ENCODE data around the gene CDKN1B.

Gene CDKN1B

DNA sequence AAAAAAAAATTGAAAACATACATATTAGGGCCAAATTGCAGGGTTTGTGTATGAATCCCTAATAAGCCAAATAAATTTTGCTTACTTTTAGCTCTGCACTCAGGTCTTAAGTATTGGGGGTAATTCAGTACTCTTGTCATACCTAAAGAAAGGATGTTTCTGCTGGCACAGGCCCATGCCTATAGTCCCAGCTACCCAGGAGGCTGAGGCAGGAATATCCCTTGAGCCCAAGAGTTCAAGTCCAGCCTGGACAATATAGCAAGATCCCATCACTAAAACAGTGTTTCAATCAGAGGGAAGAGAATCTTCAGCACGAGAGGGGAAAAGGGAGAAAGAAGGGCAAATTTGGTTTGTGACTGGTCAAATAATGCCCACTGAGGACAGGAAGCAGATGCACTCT lies 17.8 kb upstream of the CDKN1B start:
- Histone ChIP-seq H3K4me3 (ENCODE audit: low read length, poor library complexity, severe bottlenecking) (no peak overlapping the region), H3K79me2 (ENCODE audit: insufficient read depth, low read length) (peaks cover 20% of the 10 kb centered on the region; the same call in 1 of the 2 replicates), H3K9me2 (replicated peaks; ENCODE audit: low read depth, low read length) (no peaks in the 10 kb centered on the region), H3F3A (ENCODE audit: low read depth) (no peaks in the 10 kb centered on the region), H3K9ac (ENCODE audit: low read depth, low read length, poor library complexity, severe bottlenecking) (no peak overlapping the region), H3K4me1 (ENCODE audit: insufficient read depth, low read length, poor library complexity, severe bottlenecking) (peaks cover 27% of the 10 kb centered on the region), H2AFZ (ENCODE audit: low read length) (no peak overlapping the region), H3K4me2 (ENCODE audit: low read depth, low read length, poor library complexity, severe bottlenecking) (no peak overlapping the region), H3K36me3 (ENCODE audit: insufficient read depth, low read length) (no peaks in the 10 kb centered on the region), H3K27me3 (ENCODE audit: insufficient read depth, low read length, poor library complexity, severe bottlenecking) (no peaks in the 10 kb centered on the region), H4K20me1 (ENCODE audit: insufficient read depth, low read length, poor library complexity, severe bottlenecking) (no peaks in the 10 kb centered on the region), H3K9me3 (ENCODE audit: insufficient read depth, low read depth, low read length) (no peaks in the 10 kb centered on the region)
- no peak for TF ChIP-seq EZH2phosphoT487 (IDR thresholded peaks at IDR 0.05; ENCODE audit: borderline replicate concordance)
- TF ChIP-seq, protein P1, sequence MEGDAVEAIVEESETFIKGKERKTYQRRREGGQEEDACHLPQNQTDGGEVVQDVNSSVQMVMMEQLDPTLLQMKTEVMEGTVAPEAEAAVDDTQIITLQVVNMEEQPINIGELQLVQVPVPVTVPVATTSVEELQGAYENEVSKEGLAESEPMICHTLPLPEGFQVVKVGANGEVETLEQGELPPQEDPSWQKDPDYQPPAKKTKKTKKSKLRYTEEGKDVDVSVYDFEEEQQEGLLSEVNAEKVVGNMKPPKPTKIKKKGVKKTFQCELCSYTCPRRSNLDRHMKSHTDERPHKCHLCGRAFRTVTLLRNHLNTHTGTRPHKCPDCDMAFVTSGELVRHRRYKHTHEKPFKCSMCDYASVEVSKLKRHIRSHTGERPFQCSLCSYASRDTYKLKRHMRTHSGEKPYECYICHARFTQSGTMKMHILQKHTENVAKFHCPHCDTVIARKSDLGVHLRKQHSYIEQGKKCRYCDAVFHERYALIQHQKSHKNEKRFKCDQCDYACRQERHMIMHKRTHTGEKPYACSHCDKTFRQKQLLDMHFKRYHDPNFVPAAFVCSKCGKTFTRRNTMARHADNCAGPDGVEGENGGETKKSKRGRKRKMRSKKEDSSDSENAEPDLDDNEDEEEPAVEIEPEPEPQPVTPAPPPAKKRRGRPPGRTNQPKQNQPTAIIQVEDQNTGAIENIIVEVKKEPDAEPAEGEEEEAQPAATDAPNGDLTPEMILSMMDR (conservative IDR thresholded peaks at IDR 0.05; ENCODE audit: low read length): no peak

DNA sequence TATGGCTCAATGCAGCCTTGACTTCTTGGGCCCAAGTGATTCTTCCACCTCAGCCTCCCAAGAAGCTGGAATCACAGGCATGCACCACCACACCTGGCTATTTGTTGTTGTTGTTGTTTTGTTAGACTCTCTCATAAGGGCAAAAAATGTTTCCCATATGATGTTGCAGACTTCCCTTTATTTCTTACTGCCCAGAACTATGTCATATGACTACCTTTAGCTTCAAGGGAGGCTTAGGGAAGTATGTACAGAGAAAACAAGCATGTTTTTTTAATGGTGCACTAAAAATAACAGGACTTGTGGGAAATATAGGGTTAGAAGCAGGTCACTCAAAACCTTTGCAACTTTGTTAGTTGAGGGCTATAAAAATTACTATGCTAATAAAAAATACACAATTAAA lies 16.9 kb upstream of the CDKN1B start:
- Histone ChIP-seq H3K4me3 (ENCODE audit: low read length, poor library complexity, severe bottlenecking) (no peak overlapping the region), H3K9ac (ENCODE audit: low read depth, low read length, poor library complexity, severe bottlenecking) (no peak overlapping the region), H2AFZ (ENCODE audit: low read length) (no peak overlapping the region), H3K4me1 (ENCODE audit: insufficient read depth, low read length, poor library complexity, severe bottlenecking) (peaks cover 29% of the 10 kb centered on the region), H4K20me1 (ENCODE audit: insufficient read depth, low read length, poor library complexity, severe bottlenecking) (no peaks in the 10 kb centered on the region), H3K9me3 (ENCODE audit: insufficient read depth, low read depth, low read length) (no peaks in the 10 kb centered on the region), H3K4me2 (ENCODE audit: low read depth, low read length, poor library complexity, severe bottlenecking) (no peak overlapping the region), H3F3A (ENCODE audit: low read depth) (no peaks in the 10 kb centered on the region), H3K27me3 (ENCODE audit: insufficient read depth, low read length, poor library complexity, severe bottlenecking) (no peaks in the 10 kb centered on the region), H3K36me3 (ENCODE audit: insufficient read depth, low read length) (no peaks in the 10 kb centered on the region), H3K79me2 (ENCODE audit: insufficient read depth, low read length) (peaks cover 13% of the 10 kb centered on the region; the same call in 1 of the 2 replicates), H3K9me2 (replicated peaks; ENCODE audit: low read depth, low read length) (no peaks in the 10 kb centered on the region)
- TF ChIP-seq, protein P1 (conservative IDR thresholded peaks at IDR 0.05; ENCODE audit: low read length): no peak
- TF ChIP-seq EZH2phosphoT487 (IDR thresholded peaks at IDR 0.05; ENCODE audit: borderline replicate concordance): no peak

DNA sequence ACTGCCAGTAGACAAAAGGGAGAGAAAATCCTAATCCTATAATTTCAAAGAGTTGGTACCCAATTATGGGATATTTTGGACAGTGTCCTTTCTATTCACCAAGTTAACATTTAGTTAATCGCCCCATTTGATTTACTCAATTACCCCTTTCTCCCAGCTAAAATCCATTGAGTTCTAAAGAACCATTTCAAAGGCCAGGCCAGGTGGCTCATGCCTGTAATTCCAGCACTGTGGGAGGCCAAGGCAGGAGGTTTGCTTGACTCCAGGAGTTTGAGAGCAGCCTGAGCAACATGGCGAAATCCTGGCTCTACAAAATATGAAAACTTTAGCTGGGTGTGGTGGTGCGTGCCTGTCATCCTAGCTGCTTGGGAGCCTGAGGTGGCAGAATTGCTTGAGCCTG lies 15.7 kb upstream of the CDKN1B start:
- Histone ChIP-seq H3K4me1 (ENCODE audit: insufficient read depth, low read length, poor library complexity, severe bottlenecking) (peaks cover 34% of the 10 kb centered on the region), H2AFZ (ENCODE audit: low read length) (no peak overlapping the region), H3K9me3 (ENCODE audit: insufficient read depth, low read depth, low read length) (no peaks in the 10 kb centered on the region), H3K27me3 (ENCODE audit: insufficient read depth, low read length, poor library complexity, severe bottlenecking) (no peaks in the 10 kb centered on the region), H3K4me3 (ENCODE audit: low read length, poor library complexity, severe bottlenecking) (no peak overlapping the region), H4K20me1 (ENCODE audit: insufficient read depth, low read length, poor library complexity, severe bottlenecking) (no peaks in the 10 kb centered on the region), H3K9me2 (replicated peaks; ENCODE audit: low read depth, low read length) (no peaks in the 10 kb centered on the region), H3F3A (ENCODE audit: low read depth) (0 out of 2 replicates have a peak, but pooled peaks cover 5% of the 10 kb centered on the region), H3K4me2 (ENCODE audit: low read depth, low read length, poor library complexity, severe bottlenecking) (no peak overlapping the region), H3K9ac (ENCODE audit: low read depth, low read length, poor library complexity, severe bottlenecking) (no peak overlapping the region), H3K36me3 (ENCODE audit: insufficient read depth, low read length) (no peaks in the 10 kb centered on the region), H3K79me2 (ENCODE audit: insufficient read depth, low read length) (peaks cover 8% of the 10 kb centered on the region; the same call in 1 of the 2 replicates)
- TF ChIP-seq, protein P1 (conservative IDR thresholded peaks at IDR 0.05; ENCODE audit: low read length): no peak
- TF ChIP-seq EZH2phosphoT487 (IDR thresholded peaks at IDR 0.05; ENCODE audit: borderline replicate concordance): no peak
